IgD-negative memory B cell (primary cell): Measurements from ENCODE around the gene FFAR2. TPM values are rescaled to one million over a fixed set of nuclear protein-coding genes. Genes with fewer than 3 reads are reported as not detected.
"Not testable (repeated sequence)": the region's sequence is repeated elsewhere in the genome, so short reads cannot be mapped to it uniquely, and the experiment has no call there.

Experiments used
- H3K27ac Mint-ChIP-seq, 3 donors: one replicate each; pipeline ENCODE4 v1.8.0; 2020 to 2022; ENCODE audit warnings: mild to moderate bottlenecking in 3 of 3, mixed read lengths in 3 of 3, moderate library complexity in 1 of 3
- H3K27me3 Mint-ChIP-seq: one replicate; pipeline ENCODE4 v1.8.0; 2021; ENCODE audit warnings: mixed read lengths
- H3K36me3 Mint-ChIP-seq: one replicate; pipeline ENCODE4 v1.8.0; 2020; ENCODE audit warnings: mild to moderate bottlenecking, mixed read lengths
- H3K4me1 Mint-ChIP-seq, 3 donors: one replicate each; pipeline ENCODE4 v1.8.0; 2020 to 2022; ENCODE audit warnings: mixed read lengths in 3 of 3, mild to moderate bottlenecking in 1 of 3
- H3K4me3 Mint-ChIP-seq, 4 donors: one replicate each; pipeline ENCODE4 v1.8.0; 2020 to 2022; ENCODE audit warnings: mild to moderate bottlenecking in 4 of 4, mixed read lengths in 4 of 4, moderate library complexity in 3 of 4
- H3K9me3 Mint-ChIP-seq, 3 donors: one replicate each; pipeline ENCODE4 v1.8.0; 2020 to 2021; ENCODE audit warnings: mixed read lengths in 3 of 3, mild to moderate bottlenecking in 1 of 3
- polyA plus RNA-seq: library from polyadenylated mRNA; unstranded; fragments of 300-500 nt; fragmentation: Illumina TruSeq; gene quantifications from one replicate; pipeline ENCODE4 v1.2.3, GENCODE V29; 2021

FFAR2 gene
- not detected for polyA plus RNA-seq

GRCh38 chr19:35447606-35448469, at the start of gene FFAR2:
TSS of gene FFAR2 (plus strand) at chr19:35448257. CDS start at chr19:35449715, 1,458 bp downstream.
- Mint-ChIP-seq H3K36me3 (peaks cover 1% of the 10 kb centered on the region), H3K27ac (peak within 1 kb of the TSS in 1 of 3 donors; percentile 78), H3K4me1 (peaks cover 23 to 36% (median 25%) of the 10 kb centered on the region in 3 donors), H3K4me3 (peak within 1 kb of the TSS in 1 of 4 donors; percentile 82), H3K27me3 (peaks cover 9% of the 10 kb centered on the region), H3K9me3 (peaks cover 0 to 2% (median 0%) of the 10 kb centered on the region in 3 donors)

DNA sequence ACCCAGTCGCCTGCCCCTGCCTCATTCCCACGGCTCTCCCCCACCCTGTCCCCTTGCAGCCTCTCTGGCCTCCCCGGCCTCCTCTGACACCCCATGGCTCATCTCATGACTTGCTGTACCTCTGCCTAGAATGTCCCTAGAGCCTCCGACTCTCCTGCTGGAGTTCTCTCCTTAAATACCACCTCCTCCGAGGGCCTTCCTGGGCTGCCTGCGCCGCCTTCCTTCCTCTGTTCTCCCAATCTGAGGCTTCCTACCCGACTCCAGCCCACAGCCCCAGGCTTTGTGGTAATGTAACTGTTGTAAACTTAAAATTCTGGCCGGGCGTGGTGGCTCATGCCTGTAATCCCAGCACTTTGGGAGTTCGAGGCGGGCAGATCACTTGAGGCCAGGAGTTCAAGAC, 49.5 kb upstream of the FFAR2 start:
- Mint-ChIP-seq H3K36me3 (no peaks in the 10 kb centered on the region), H3K9me3 (no peaks in the 10 kb centered on the region), H3K4me3 (no peak overlapping the region), H3K4me1 (peaks cover 0 to 16% (median 8%) of the 10 kb centered on the region in 3 donors), H3K27me3 (no peaks in the 10 kb centered on the region), H3K27ac (no peak overlapping the region)

GRCh38 chr19:35399231-35399630, 48.8 kb upstream of the FFAR2 start:
- no peaks in the 10 kb centered on the region for H3K9me3 Mint-ChIP-seq
- no peaks in the 10 kb centered on the region for H3K36me3 Mint-ChIP-seq
- H3K27me3 Mint-ChIP-seq: no peaks in the 10 kb centered on the region
- H3K27ac Mint-ChIP-seq: no peak overlapping the region
- peaks cover 0 to 13% (median 8%) of the 10 kb centered on the region in 3 donors for H3K4me1 Mint-ChIP-seq
- H3K4me3 Mint-ChIP-seq: no peak overlapping the region

DNA sequence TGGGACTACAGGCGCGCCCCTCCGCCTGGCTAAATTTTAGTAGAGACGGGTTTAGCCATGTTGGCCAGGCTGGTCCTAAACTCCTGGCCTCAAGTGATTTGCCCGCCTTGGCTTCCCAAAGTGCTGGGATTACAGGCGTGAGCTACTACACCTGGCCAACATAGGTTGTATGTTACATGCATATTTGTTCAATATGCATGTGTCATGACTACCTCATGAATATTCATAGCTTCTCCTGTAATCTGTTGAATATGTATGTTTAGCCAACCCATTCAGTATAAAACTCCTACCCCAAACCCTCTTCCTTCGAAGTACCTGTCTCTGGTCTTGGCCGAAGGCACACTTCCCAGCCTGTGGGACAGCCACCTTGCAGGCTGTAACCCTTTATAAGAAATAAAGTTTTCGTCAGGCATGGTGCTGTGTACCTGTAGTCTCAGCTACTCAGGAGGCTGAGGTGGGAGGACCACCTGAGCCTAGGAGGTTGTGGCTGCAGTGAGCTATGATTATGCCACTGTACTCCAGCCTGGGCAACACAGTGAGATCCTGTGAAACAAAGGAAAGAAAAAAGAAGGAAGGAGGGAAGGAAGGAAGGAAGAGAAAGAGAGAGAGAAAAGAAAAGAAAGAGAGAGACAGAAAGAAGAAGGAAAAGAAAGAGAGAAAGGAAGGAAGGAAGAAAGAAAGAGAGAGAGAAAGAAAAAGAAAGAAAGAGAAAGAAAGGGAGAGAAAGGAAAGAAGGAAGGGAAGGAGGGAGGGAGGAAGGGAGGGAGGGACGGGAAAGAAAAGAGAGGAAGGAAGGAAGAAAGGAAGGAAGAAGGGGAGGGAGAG, 47.9 kb upstream of the FFAR2 start:
- no peak overlapping the region for H3K27ac Mint-ChIP-seq
- H3K4me3 Mint-ChIP-seq: no peak overlapping the region
- H3K9me3 Mint-ChIP-seq: no peaks in the 10 kb centered on the region
- H3K36me3 Mint-ChIP-seq: peaks cover 3% of the 10 kb centered on the region
- H3K4me1 Mint-ChIP-seq: peaks cover 0 to 13% (median 8%) of the 10 kb centered on the region in 3 donors
- H3K27me3 Mint-ChIP-seq: no peaks in the 10 kb centered on the region

DNA sequence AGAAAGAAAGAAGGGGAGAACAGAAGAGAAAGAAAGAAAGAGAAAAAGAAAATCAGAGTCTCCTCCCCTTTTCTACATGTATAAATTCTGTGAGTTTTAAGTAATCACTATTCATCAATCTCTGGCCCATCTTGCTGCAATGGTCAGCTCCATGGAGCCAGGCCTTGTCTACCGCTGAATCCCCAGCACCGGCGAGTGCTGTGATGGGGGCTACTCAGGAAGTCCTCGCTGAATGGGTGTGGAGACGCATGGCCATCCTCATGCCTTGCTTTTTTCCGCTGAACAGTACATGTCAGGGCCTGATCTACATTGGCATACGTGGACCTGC, 47.3 kb upstream of the FFAR2 start:
- Mint-ChIP-seq H3K9me3 (no peaks in the 10 kb centered on the region), H3K4me1 (peaks cover 0 to 8% (median 6%) of the 10 kb centered on the region in 3 donors), H3K36me3 (peaks cover 3% of the 10 kb centered on the region), H3K27ac (no peak overlapping the region), H3K27me3 (no peaks in the 10 kb centered on the region), H3K4me3 (no peak overlapping the region)

DNA sequence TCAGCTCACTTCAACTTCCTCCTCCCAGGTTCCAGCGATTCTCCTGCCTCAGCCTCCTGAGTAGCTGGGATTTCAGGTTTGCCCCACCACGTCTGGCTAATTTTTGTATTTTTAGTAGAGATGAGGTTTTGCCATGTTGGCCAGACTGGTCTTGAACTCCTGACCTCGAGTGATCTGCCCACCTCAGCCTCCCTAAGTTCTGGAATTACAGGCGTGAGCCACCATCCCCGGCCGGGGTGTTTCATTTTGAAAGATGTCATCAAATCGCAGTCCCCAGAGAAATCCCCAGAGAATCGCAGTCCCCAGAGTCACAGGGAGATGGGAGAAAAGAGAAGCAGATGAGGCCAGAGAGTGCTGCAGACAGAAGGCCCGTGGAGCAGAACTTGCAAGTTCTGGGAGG, 46.6 kb upstream of the FFAR2 start:
- H3K36me3 Mint-ChIP-seq, H3K4me1 Mint-ChIP-seq, H3K27me3 Mint-ChIP-seq, H3K4me3 Mint-ChIP-seq, H3K27ac Mint-ChIP-seq, H3K9me3 Mint-ChIP-seq: not testable (repeated sequence)

GRCh38 chr19:35403116-35403760, 44.8 kb upstream of the FFAR2 start:
- H3K9me3 Mint-ChIP-seq: no peaks in the 10 kb centered on the region
- no peak overlapping the region for H3K27ac Mint-ChIP-seq
- H3K27me3 Mint-ChIP-seq: no peaks in the 10 kb centered on the region
- H3K4me1 Mint-ChIP-seq: peaks cover 1 to 8% (median 6%) of the 10 kb centered on the region in 3 donors
- peaks cover 3% of the 10 kb centered on the region for H3K36me3 Mint-ChIP-seq
- peak overlapping the region in 1 of 4 donors; percentile 76 for H3K4me3 Mint-ChIP-seq

GRCh38 chr19:35404879-35405622, 43.0 kb upstream of the FFAR2 start:
- H3K4me3 Mint-ChIP-seq: no peak overlapping the region
- no peak overlapping the region for H3K27ac Mint-ChIP-seq
- H3K36me3 Mint-ChIP-seq: peaks cover 3% of the 10 kb centered on the region
- H3K27me3 Mint-ChIP-seq: no peaks in the 10 kb centered on the region
- H3K9me3 Mint-ChIP-seq: no peaks in the 10 kb centered on the region
- H3K4me1 Mint-ChIP-seq: peaks cover 15 to 19% (median 16%) of the 10 kb centered on the region in 3 donors

GRCh38 chr19:35407619-35408018, 40.4 kb upstream of the FFAR2 start:
- Mint-ChIP-seq H3K4me1 (peaks cover 8 to 16% (median 14%) of the 10 kb centered on the region in 3 donors), H3K27ac (no peak overlapping the region), H3K36me3 (peaks cover 3% of the 10 kb centered on the region), H3K9me3 (no peaks in the 10 kb centered on the region), H3K4me3 (peak overlapping the region in 1 of 4 donors; percentile 12), H3K27me3 (peaks cover 2% of the 10 kb centered on the region)

DNA sequence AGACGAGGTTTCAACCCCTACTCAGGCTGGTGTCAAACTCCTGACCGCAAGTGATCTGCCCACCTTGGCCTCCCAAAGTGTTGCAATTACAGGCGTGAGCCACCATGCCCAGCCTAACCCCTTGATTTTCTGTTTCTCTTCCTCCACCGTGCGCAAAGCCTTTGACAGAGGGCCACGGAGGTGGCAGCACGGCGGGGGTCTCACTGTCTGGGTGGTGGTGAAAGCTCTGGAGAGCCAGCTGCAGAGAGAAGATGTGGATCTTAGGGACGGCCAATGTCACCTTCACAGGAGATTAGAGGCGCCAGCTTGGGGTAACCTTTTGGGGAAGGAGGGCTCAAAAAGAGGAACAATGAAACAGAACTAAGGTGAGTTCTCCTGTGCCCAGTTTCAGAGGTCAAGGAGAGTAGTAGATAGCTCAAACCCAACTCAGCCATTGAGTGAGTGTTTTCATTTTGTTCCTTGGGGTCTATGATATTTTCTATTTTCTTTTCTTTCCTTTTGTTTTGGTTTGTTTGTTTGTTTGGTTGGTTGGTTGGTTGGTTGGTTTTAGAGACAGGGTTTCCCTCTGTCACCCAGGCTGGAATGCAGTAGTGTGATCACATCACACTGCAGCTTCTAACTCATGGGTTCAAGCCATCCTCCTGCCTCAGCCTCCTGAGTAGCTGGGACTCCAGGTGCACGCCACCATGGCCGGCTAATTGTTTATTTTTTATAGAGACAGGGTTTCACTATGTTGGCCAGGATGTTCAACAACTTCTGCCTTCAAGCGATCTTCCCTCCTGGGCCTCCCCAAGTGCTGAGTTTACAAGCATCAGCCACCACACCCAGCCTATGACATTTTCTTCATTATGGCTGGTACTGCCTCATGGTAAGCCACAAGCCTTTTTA, 39.5 kb upstream of the FFAR2 start:
- H3K27ac Mint-ChIP-seq: no peak overlapping the region
- H3K4me1 Mint-ChIP-seq: peaks cover 8 to 16% (median 14%) of the 10 kb centered on the region in 3 donors
- H3K27me3 Mint-ChIP-seq: peaks cover 2% of the 10 kb centered on the region
- peak overlapping the region in 1 of 4 donors; percentile 27 for H3K4me3 Mint-ChIP-seq
- H3K36me3 Mint-ChIP-seq: peaks cover 3% of the 10 kb centered on the region
- H3K9me3 Mint-ChIP-seq: no peaks in the 10 kb centered on the region

DNA sequence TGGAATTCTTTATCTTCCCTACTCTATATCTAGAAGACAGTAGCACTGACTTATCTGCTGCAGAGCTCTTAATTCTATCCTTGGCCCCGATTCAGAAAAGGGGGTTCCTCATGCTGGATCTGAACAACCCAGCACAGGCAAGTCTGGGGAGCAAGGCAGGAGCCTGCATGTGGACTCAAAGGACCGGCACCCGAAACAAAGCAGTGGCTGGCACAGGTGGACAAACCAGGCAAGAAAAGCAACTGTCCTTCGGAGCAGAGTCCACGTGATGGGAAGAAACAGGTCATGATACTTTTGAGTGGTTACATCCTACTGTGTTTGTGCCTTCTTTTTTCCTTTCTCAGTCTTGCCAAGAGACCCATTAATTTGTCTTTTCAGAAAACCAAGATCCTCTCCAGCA, 38.9 kb upstream of the FFAR2 start:
- peaks cover 8 to 16% (median 14%) of the 10 kb centered on the region in 3 donors for H3K4me1 Mint-ChIP-seq
- peaks cover 2% of the 10 kb centered on the region for H3K27me3 Mint-ChIP-seq
- H3K9me3 Mint-ChIP-seq: no peaks in the 10 kb centered on the region
- peak overlapping the region in 1 of 3 donors; percentile 17 for H3K27ac Mint-ChIP-seq
- H3K4me3 Mint-ChIP-seq: no peak overlapping the region
- H3K36me3 Mint-ChIP-seq: peaks cover 3% of the 10 kb centered on the region

GRCh38 chr19:35410487-35410886, 37.6 kb upstream of the FFAR2 start:
- H3K4me1 Mint-ChIP-seq: peaks cover 8 to 16% (median 14%) of the 10 kb centered on the region in 3 donors
- no peaks in the 10 kb centered on the region for H3K36me3 Mint-ChIP-seq
- H3K27ac Mint-ChIP-seq: no peak overlapping the region
- H3K27me3 Mint-ChIP-seq: peaks cover 4% of the 10 kb centered on the region
- no peak overlapping the region for H3K4me3 Mint-ChIP-seq
- no peaks in the 10 kb centered on the region for H3K9me3 Mint-ChIP-seq

DNA sequence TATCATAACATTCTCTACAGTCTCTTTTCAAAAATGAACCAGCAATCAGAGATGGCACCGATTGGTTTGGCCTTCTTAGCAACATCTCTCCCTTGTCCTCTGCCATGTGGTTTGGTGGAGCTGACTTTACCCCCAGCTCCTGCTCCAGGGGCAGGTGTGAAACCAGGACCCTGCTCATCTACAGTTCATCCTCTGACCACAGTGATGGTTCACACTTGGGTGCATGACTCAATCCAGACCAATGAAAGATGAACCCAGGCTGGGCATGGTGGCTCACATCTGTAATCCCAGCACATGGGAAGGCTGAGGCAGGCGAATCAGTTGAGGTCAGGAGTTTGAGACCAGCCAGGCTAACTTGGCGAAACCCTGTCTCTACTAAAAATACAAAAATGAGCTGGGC, 33.6 kb upstream of the FFAR2 start:
- no peak overlapping the region for H3K27ac Mint-ChIP-seq

DNA sequence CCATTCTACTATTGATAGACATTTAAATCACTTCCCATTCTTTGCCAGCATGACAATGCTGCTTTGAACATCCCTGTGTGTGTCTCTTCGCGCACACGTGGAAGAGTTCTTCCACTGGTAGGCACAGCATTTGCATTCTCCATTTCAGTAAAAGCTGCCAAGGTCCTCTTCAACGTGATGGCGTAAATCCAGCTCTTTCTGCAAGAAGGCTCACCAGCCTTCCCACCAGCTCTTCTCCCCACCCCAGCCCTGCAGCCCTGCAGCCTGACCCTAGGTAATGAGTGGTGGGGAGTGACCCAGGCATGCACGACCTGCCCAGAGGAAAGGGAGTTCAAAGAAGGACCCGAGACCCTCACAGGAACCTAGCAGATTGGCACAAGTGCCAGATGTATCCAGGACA, 31.7 kb upstream of the FFAR2 start:
- H3K9me3 Mint-ChIP-seq: no peaks in the 10 kb centered on the region
- H3K4me1 Mint-ChIP-seq: peaks cover 0 to 7% (median 3%) of the 10 kb centered on the region in 3 donors
- H3K27me3 Mint-ChIP-seq: peaks cover 8% of the 10 kb centered on the region
- no peak overlapping the region for H3K27ac Mint-ChIP-seq
- H3K36me3 Mint-ChIP-seq: no peaks in the 10 kb centered on the region
- no peak overlapping the region for H3K4me3 Mint-ChIP-seq

More for the DNA sequence above, 33.6 kb upstream of the FFAR2 start:
- no peak overlapping the region for H3K4me3 Mint-ChIP-seq
- no peaks in the 10 kb centered on the region for H3K9me3 Mint-ChIP-seq
- H3K36me3 Mint-ChIP-seq: no peaks in the 10 kb centered on the region
- H3K27me3 Mint-ChIP-seq: peaks cover 9% of the 10 kb centered on the region
- H3K4me1 Mint-ChIP-seq: peaks cover 3 to 5% (median 5%) of the 10 kb centered on the region in 3 donors
